ENCODE results near the gene DNAJC6.
"Not testable (repeated sequence)": the region's sequence is repeated elsewhere in the genome, so short reads cannot be mapped to it uniquely, and the experiment has no call there.

DNAJC6 gene

GRCh38 chr1:65443647-65444046 lies 134.3 kb downstream of the DNAJC6 start:
- no peaks in the 10 kb centered on the region for H3K9me3 ChIP-seq (ENCODE audit: severe bottlenecking)
- no peak overlapping the region for H3K4me3 ChIP-seq (ENCODE audit: low read depth, low read length)
- TF ChIP-seq CTCF (IDR thresholded peaks at IDR 0.05; ENCODE audit: low read depth, low read length): no peak
- H3K27ac ChIP-seq: no peak overlapping the region
- H3K36me3 ChIP-seq: no peaks in the 10 kb centered on the region
- H3K27me3 ChIP-seq (ENCODE audit: insufficient read depth, low read depth, severe bottlenecking): no peaks in the 10 kb centered on the region
- DNase-seq: no peak

GRCh38 chr1:65444128-65444640 lies 134.8 kb downstream of the DNAJC6 start:
- DNase-seq: no peak

GRCh38 chr1:65445837-65446236 lies 136.5 kb downstream of the DNAJC6 start:
- Histone ChIP-seq H3K27me3 (ENCODE audit: insufficient read depth, low read depth, severe bottlenecking) (no peaks in the 10 kb centered on the region), H3K9me3 (ENCODE audit: severe bottlenecking) (no peaks in the 10 kb centered on the region), H3K4me3 (ENCODE audit: low read depth, low read length) (no peak overlapping the region), H3K36me3 (no peaks in the 10 kb centered on the region), H3K27ac (no peak overlapping the region)
- no peak for DNase-seq
- TF ChIP-seq CTCF (IDR thresholded peaks at IDR 0.05; ENCODE audit: low read depth, low read length): no peak

More at GRCh38 chr1:65444128-65444640, 134.8 kb downstream of the DNAJC6 start:
- no peaks in the 10 kb centered on the region for H3K9me3 ChIP-seq (ENCODE audit: severe bottlenecking)
- H3K27me3 ChIP-seq (ENCODE audit: insufficient read depth, low read depth, severe bottlenecking): no peaks in the 10 kb centered on the region
- TF ChIP-seq CTCF (IDR thresholded peaks at IDR 0.05; ENCODE audit: low read depth, low read length): no peak
- no peak overlapping the region for H3K27ac ChIP-seq
- no peak overlapping the region for H3K4me3 ChIP-seq (ENCODE audit: low read depth, low read length)
- H3K36me3 ChIP-seq: no peaks in the 10 kb centered on the region

- H3K36me3 ChIP-seq: no peaks in the 10 kb centered on the region
- TF ChIP-seq CTCF (IDR thresholded peaks at IDR 0.05; ENCODE audit: low read depth, low read length): no peak
- H3K27me3 ChIP-seq (ENCODE audit: insufficient read depth, low read depth, severe bottlenecking): no peaks in the 10 kb centered on the region
- H3K4me3 ChIP-seq (ENCODE audit: low read depth, low read length): no peak overlapping the region
- no peaks in the 10 kb centered on the region for H3K9me3 ChIP-seq (ENCODE audit: severe bottlenecking)
- no peak overlapping the region for H3K27ac ChIP-seq
- DNase-seq: no peak
Observed at GRCh38 chr1:65449214-65449823, 140.0 kb downstream of the DNAJC6 start.

- not testable (repeated sequence) for DNase-seq; H3K9me3 ChIP-seq (ENCODE audit: severe bottlenecking); H3K4me3 ChIP-seq (ENCODE audit: low read depth, low read length); H3K27ac ChIP-seq; H3K27me3 ChIP-seq (ENCODE audit: insufficient read depth, low read depth, severe bottlenecking); H3K36me3 ChIP-seq
Observed at GRCh38 chr1:65455678-65456077, 146.3 kb downstream of the DNAJC6 start.

GRCh38 chr1:65456481-65456880 lies 147.1 kb downstream of the DNAJC6 start:
- TF ChIP-seq CTCF (IDR thresholded peaks at IDR 0.05; ENCODE audit: low read depth, low read length): no peak
- no peak for DNase-seq
- Histone ChIP-seq H3K27ac (no peak overlapping the region), H3K4me3 (ENCODE audit: low read depth, low read length) (no peak overlapping the region), H3K36me3 (no peaks in the 10 kb centered on the region), H3K9me3 (ENCODE audit: severe bottlenecking) (no peaks in the 10 kb centered on the region), H3K27me3 (ENCODE audit: insufficient read depth, low read depth, severe bottlenecking) (no peaks in the 10 kb centered on the region)
